H1 (cell line): Measurements from ENCODE around the gene NRIP3.

ENCODE experiments used
- BCL11A ChIP-seq, 2 experiments: IDR thresholded peaks; one replicate each; pipeline ENCODE4 v1.6.1; 2011; ENCODE audit warnings: low read depth in 2 of 2, low read length in 2 of 2, mild to moderate bottlenecking in 2 of 2
- CREB1 ChIP-seq: IDR thresholded peaks from 2 replicates; pipeline ENCODE4 v1.6.1; 2012; ENCODE audit warnings: inconsistent platforms
- KDM1A ChIP-seq: fragments of 200-600, 300-600 bp; sonication (generic); IDR thresholded peaks from 2 replicates; pipeline ENCODE4 v1.7.1; 2016; ENCODE audit warnings: mild to moderate bottlenecking, low read length, borderline replicate concordance
- POLR2A ChIP-seq, 2 experiments: IDR thresholded peaks; 1 replicate in 1 of 2; 2 replicates in 1 of 2; pipeline ENCODE4 v1.6.1; 2011; ENCODE audit warnings: low read depth in 2 of 2, low read length in 2 of 2, mild to moderate bottlenecking in 2 of 2; ENCODE audit errors: control extremely low read depth in 1 of 2
- POU5F1 ChIP-seq: IDR thresholded peaks from 2 replicates; pipeline ENCODE4 v1.6.1; 2011; ENCODE audit warnings: low read depth, mild to moderate bottlenecking, low read length, moderate library complexity
- RAD21 ChIP-seq, 2 experiments: IDR thresholded peaks in 1 of 2; conservative IDR thresholded peaks in 1 of 2; 2 replicates each; pipeline ENCODE4 v1.6.1; 2011; ENCODE audit warnings: low read depth in 2 of 2, low read length in 2 of 2, improper control_type of control experiment in 1 of 2, inconsistent platforms in 1 of 2, mild to moderate bottlenecking in 1 of 2, moderate library complexity in 1 of 2
- TF ChIP-seq, protein P1 (sequence below): IDR thresholded peaks from 2 replicates; pipeline ENCODE4 v1.6.1; 2011; ENCODE audit warnings: low read depth, mild to moderate bottlenecking, low read length; ENCODE audit not compliant: insufficient read depth
- TF ChIP-seq, protein P2 (sequence below), 3 experiments: IDR thresholded peaks; 1 replicate in 2 of 3; 2 replicates in 1 of 3; pipeline versions ENCODE4 v1.5.1 to v1.6.1; 2011; ENCODE audit warnings: low read length in 3 of 3, mild to moderate bottlenecking in 3 of 3, inconsistent platforms in 2 of 3, low read depth in 1 of 3, moderate library complexity in 1 of 3; ENCODE audit not compliant: insufficient read depth in 1 of 3; ENCODE audit errors: control extremely low read depth in 1 of 3

DNA sequence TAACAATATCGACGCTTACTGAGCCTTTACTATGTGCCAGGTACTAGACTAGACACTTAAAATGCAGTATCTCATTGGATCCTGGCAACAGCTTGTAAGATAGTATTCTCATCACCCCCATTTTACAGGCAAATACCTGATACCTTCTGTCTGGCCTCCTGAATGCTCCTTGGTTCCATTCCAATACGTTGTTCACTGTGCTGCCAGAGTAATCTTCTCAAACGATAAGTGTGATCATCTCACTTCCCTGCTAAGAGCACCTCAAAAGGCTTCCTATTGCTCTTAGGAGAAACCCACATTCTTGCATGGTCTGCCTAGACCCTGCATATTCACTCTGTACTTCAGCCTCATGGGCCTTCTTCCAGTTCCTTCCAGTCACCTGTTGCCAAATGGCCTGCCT lies 1.3 kb upstream of the NRIP3 start:
- TF ChIP-seq CREB1 (no peak), POU5F1 (no peak), POLR2A (IDR thresholded peaks at IDR 0.05; ENCODE audit: control extremely low read depth in 1 of 2, low read depth in 2 of 2, low read length in 2 of 2) (no peak), KDM1A (no peak), BCL11A (IDR thresholded peaks at IDR 0.05; ENCODE audit: low read depth in 2 of 2, low read length in 2 of 2) (no peak), RAD21 (IDR thresholded peaks at IDR 0.05 in 1 of 2, conservative IDR thresholded peaks at IDR 0.05 in 1 of 2; ENCODE audit: low read depth in 2 of 2, low read length in 2 of 2) (no peak)
- TF ChIP-seq, protein P1, sequence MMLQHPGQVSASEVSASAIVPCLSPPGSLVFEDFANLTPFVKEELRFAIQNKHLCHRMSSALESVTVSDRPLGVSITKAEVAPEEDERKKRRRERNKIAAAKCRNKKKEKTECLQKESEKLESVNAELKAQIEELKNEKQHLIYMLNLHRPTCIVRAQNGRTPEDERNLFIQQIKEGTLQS, result no peak
- TF ChIP-seq, protein P2, sequence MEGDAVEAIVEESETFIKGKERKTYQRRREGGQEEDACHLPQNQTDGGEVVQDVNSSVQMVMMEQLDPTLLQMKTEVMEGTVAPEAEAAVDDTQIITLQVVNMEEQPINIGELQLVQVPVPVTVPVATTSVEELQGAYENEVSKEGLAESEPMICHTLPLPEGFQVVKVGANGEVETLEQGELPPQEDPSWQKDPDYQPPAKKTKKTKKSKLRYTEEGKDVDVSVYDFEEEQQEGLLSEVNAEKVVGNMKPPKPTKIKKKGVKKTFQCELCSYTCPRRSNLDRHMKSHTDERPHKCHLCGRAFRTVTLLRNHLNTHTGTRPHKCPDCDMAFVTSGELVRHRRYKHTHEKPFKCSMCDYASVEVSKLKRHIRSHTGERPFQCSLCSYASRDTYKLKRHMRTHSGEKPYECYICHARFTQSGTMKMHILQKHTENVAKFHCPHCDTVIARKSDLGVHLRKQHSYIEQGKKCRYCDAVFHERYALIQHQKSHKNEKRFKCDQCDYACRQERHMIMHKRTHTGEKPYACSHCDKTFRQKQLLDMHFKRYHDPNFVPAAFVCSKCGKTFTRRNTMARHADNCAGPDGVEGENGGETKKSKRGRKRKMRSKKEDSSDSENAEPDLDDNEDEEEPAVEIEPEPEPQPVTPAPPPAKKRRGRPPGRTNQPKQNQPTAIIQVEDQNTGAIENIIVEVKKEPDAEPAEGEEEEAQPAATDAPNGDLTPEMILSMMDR (IDR thresholded peaks at IDR 0.05; ENCODE audit: control extremely low read depth in 1 of 3, insufficient read depth in 1 of 3, low read depth in 1 of 3, low read length in 3 of 3), result no peak
